ENCODE measurements around the gene CHD9NB.
"Not testable (repeated sequence)": the region's sequence is repeated elsewhere in the genome, so short reads cannot be mapped to it uniquely, and the experiment has no call there.

Gene CHD9NB

DNA sequence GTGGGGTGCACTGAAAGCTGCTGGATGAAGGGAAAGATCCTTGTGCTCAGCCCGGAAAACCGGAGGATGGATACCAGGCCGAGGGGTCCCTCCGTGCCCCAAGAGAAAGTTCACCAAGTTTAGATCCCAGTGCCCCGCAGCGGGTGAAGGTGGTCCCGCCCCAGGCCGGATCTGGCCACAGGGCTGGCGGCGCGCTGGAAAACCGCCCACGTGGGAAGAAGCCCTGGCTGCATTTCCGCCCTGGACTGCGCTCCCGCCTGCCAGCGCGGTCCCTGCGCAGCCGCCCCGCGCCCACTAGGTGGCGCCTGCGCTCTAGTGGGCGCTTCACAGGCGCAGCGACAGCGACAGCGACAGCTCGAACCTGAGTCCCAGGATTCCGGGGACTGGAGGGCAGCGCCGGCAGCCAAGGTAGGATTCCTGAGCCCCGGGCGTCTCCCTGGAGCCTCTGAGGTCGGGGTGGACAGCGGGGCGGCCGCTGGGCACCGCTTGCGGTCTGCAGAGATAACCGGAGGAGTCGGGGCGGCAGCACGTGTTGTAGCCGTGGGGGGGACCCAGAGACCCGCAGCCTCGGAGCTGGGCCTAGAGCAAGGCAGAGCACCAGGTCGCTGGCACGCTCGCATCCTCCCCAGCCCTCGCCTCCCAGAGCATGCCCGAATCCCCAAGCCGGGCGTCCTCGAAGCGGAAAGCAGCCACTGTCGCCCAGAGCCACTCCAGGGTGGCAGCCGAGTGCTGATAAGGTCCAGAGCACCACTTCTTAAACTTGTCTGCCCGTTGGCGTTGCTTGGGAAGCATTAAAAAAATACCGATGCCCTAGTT lies 2.2 kb upstream of the CHD9NB start, which contains the start of gene CHD9 (continued):
- TF ChIP-seq, protein P1, sequence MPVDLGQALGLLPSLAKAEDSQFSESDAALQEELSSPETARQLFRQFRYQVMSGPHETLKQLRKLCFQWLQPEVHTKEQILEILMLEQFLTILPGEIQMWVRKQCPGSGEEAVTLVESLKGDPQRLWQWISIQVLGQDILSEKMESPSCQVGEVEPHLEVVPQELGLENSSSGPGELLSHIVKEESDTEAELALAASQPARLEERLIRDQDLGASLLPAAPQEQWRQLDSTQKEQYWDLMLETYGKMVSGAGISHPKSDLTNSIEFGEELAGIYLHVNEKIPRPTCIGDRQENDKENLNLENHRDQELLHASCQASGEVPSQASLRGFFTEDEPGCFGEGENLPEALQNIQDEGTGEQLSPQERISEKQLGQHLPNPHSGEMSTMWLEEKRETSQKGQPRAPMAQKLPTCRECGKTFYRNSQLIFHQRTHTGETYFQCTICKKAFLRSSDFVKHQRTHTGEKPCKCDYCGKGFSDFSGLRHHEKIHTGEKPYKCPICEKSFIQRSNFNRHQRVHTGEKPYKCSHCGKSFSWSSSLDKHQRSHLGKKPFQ (tag by site-specific recombination; IDR thresholded peaks at IDR 0.05), result no peak
- no peak for TF ChIP-seq ZNF266 (tag by site-specific recombination; IDR thresholded peaks at IDR 0.05; ENCODE audit: low read depth)
- TF ChIP-seq, protein P2, sequence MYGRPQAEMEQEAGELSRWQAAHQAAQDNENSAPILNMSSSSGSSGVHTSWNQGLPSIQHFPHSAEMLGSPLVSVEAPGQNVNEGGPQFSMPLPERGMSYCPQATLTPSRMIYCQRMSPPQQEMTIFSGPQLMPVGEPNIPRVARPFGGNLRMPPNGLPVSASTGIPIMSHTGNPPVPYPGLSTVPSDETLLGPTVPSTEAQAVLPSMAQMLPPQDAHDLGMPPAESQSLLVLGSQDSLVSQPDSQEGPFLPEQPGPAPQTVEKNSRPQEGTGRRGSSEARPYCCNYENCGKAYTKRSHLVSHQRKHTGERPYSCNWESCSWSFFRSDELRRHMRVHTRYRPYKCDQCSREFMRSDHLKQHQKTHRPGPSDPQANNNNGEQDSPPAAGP (tag by site-specific recombination; IDR thresholded peaks at IDR 0.05), result peak; percentile 33

DNA sequence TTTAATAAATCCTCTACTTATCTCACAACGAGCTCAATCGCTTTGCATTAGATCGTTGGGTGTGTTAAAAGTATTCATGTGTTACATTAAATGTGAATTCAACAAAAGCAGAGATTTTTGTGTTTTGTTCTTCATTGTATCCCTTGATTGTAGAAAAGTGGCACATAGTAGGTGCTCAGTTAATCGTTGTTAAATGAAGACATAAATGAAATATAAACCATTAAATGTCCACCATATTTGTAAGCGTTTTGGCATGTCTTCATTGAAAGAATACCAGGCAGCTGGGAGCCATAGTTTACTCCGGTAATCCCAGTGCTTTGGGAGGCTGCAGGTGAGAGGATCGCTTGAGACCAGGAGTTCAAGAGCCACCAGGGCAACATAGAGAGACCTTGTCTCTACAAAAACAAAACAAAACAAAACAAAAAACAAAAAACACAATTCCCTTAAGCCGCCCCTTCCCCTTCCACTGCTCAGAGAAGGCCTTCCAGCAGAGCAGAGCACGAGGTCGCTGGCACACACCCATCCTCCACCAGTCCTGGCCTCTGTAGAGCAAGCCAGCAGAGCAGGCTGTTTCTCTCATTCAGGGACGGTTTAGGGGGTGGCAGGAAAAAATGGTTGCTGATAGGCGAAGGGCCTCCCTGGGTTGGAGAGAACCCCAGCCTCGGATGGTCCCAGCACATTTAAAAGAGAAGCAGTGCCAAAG lies 1.4 kb upstream of the CHD9NB start:
- TF ChIP-seq ZNF664 (tag by site-specific recombination; IDR thresholded peaks at IDR 0.05) (peak; percentile 92), ZNF19 (tag by site-specific recombination; IDR thresholded peaks at IDR 0.05; ENCODE audit: low read depth) (no peak)
- H3K27ac ChIP-seq (ENCODE audit: extremely low read depth, low read depth, low read length), result no peak overlapping the region; the same call in 1 of the 2 replicates
- no peaks in the 10 kb centered on the region for H3K36me3 ChIP-seq (ENCODE audit: control insufficient read depth in 2 of 2, insufficient read depth in 1 of 2, low read length in 2 of 2)
- POLR2A ChIA-PET, result interaction anchor here (0.8 to 1.2 kb wide), 5 partner anchors 45 to 228 kb away, joined by 4 to 7 read pairs (median 4); no protein-coding TSS in a partner anchor
- H3K9me3 ChIP-seq (ENCODE audit: control insufficient read depth, insufficient read depth, low read depth, low read length), result no peaks in the 10 kb centered on the region
- CTCF ChIA-PET, result interaction anchor here (0.5 to 2.0 kb wide), 18 partner anchors 39 to 1048 kb away, joined by 3 to 12 read pairs (median 4); no protein-coding TSS in a partner anchor
- H3K4me3 ChIP-seq (ENCODE audit: low read depth, low read length), result peak overlapping the region; percentile 65; the same call in 1 of the 2 replicates
- H3K4me1 ChIP-seq (ENCODE audit: control insufficient read depth, insufficient read depth, low read length), result no peaks in the 10 kb centered on the region

DNA sequence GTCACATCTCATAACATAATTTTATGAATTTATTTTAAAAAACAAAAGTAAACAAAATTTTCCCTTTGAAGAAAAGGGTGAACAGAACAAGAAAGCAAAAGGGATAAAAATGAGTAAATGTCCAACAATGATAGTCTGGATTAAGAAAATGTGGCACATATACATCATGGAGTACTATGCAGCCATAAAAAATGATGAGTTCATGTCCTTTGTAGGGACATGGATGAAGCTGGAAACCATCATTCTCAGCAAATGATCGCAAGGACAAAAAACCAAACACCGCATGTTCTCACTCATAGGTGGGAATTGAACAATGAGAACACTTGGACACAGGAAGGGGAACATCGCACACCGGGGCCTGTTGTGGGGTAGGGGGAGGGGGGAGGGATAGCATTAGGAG lies 1.4 kb downstream of the CHD9NB start:
- CTCF ChIA-PET, result not testable (repeated sequence)
- POLR2A ChIA-PET, result interaction anchor here (0.7 kb wide), 1 partner anchor 79 kb away, joined by 6 read pairs; no protein-coding TSS in a partner anchor

DNA sequence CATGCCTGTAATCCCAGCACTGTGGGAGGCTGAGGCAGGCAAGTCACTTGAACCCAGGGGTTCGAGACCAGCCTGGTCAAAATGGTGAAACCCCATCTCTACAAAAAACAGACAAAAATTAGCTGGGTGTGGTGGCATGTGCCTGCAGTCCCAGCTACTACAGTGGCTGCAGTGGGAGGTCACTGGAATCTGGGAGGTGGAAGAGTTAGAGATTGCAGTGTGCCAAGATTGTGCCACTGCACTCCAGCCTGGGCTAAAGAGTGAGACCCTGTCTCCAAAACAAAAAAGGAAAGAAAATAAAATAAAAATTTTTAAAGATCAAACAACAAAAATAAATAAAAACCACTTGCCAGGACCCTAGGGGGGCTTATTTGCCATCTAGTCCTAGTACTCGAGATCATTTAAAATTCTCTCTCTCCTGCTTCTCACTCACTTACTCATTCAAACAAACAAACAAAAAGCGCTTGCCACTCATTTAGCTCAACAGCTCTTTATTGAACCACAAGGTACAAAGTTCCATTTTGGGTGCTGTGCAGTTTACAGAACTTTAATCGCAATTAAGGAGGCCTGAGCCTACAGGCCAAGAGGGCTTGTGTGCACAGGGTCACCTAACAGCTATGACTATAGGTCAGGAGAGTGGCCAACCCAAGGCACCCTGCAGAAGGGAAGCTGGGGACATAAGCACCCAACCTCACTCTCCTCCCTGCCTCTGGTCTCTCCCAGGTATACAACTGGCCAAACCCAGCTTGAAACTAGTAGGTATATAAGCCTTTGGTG lies 4.4 kb downstream of the CHD9NB start:
- no peaks in the 10 kb centered on the region for H3K9me3 ChIP-seq (ENCODE audit: control insufficient read depth, insufficient read depth, low read depth, low read length)
- POLR2A ChIA-PET, result no interaction called here
- CTCF ChIA-PET, result interaction anchor here (0.5 kb wide), 1 partner anchor 97 kb away, joined by 6 read pairs; no protein-coding TSS in a partner anchor
- no peaks in the 10 kb centered on the region for H3K36me3 ChIP-seq (ENCODE audit: control insufficient read depth in 2 of 2, insufficient read depth in 1 of 2, low read length in 2 of 2)
- no peaks in the 10 kb centered on the region for H3K4me1 ChIP-seq (ENCODE audit: control insufficient read depth, insufficient read depth, low read length)
- H3K4me3 ChIP-seq (ENCODE audit: low read depth, low read length), result no peak overlapping the region
- no peak overlapping the region for H3K27ac ChIP-seq (ENCODE audit: extremely low read depth, low read depth, low read length)
- TF ChIP-seq ZNF629 (tag by site-specific recombination; IDR thresholded peaks at IDR 0.05), result no peak
- TF ChIP-seq ZNF792 (tag by site-specific recombination; IDR thresholded peaks at IDR 0.05), result no peak
- TF ChIP-seq ZNF747 (tag by site-specific recombination; IDR thresholded peaks at IDR 0.05), result no peak
- TF ChIP-seq ZNF658 (tag by site-specific recombination; IDR thresholded peaks at IDR 0.05), result no peak
- no peak for TF ChIP-seq ZNF596 (tag by site-specific recombination; IDR thresholded peaks at IDR 0.05)
- no peak for TF ChIP-seq ZNF366 (tag by site-specific recombination; conservative IDR thresholded peaks at IDR 0.05)
- TF ChIP-seq, protein P3, sequence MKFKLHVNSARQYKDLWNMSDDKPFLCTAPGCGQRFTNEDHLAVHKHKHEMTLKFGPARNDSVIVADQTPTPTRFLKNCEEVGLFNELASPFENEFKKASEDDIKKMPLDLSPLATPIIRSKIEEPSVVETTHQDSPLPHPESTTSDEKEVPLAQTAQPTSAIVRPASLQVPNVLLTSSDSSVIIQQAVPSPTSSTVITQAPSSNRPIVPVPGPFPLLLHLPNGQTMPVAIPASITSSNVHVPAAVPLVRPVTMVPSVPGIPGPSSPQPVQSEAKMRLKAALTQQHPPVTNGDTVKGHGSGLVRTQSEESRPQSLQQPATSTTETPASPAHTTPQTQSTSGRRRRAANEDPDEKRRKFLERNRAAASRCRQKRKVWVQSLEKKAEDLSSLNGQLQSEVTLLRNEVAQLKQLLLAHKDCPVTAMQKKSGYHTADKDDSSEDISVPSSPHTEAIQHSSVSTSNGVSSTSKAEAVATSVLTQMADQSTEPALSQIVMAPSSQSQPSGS (tag by site-specific recombination; IDR thresholded peaks at IDR 0.05; ENCODE audit: low read depth), result no peak
- no peak for TF ChIP-seq RBAK (tag by site-specific recombination; IDR thresholded peaks at IDR 0.05)
- no peak for TF ChIP-seq ZNF571 (tag by site-specific recombination; IDR thresholded peaks at IDR 0.05)
- no peak for TF ChIP-seq ZNF292 (tag by site-specific recombination; IDR thresholded peaks at IDR 0.05; ENCODE audit: borderline replicate concordance, low read depth)
- TF ChIP-seq ZXDB (tag by site-specific recombination; IDR thresholded peaks at IDR 0.05), result no peak
- TF ChIP-seq ZNF558 (tag by site-specific recombination; IDR thresholded peaks at IDR 0.05), result no peak
- no peak for TF ChIP-seq ZNF335 (tag by site-specific recombination; conservative IDR thresholded peaks at IDR 0.05)
- TF ChIP-seq ZNF37A (tag by site-specific recombination; IDR thresholded peaks at IDR 0.05), result no peak

More for the DNA sequence above, 1.4 kb downstream of the CHD9NB start:
- not testable (repeated sequence) for H3K4me1 ChIP-seq (ENCODE audit: control insufficient read depth, insufficient read depth, low read length); H3K27ac ChIP-seq (ENCODE audit: extremely low read depth, low read depth, low read length); H3K36me3 ChIP-seq (ENCODE audit: control insufficient read depth in 2 of 2, insufficient read depth in 1 of 2, low read length in 2 of 2); H3K4me3 ChIP-seq (ENCODE audit: low read depth, low read length); H3K9me3 ChIP-seq (ENCODE audit: control insufficient read depth, insufficient read depth, low read depth, low read length)
- TF ChIP-seq ZNF146 (tag by site-specific recombination; IDR thresholded peaks at IDR 0.05), result peak; percentile 77
- TF ChIP-seq, protein P4, sequence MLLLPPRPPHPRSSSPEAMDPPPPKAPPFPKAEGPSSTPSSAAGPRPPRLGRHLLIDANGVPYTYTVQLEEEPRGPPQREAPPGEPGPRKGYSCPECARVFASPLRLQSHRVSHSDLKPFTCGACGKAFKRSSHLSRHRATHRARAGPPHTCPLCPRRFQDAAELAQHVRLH (tag by site-specific recombination; IDR thresholded peaks at IDR 0.05), result peak; percentile 58; the same call in 1 of the 2 replicates

All from HEK293 (cell line).